CD4-positive, alpha-beta T cell treated with Interleukin-15 for 4 hours (primary cell): ENCODE measurements around the gene ZFAND5.

Experiments used
- DNase-seq: peaks from one replicate; pipeline ENCODE4 v3.0.0-alpha.2; 2020; ENCODE audit warnings: low spot score

The ZFAND5 gene

DNA sequence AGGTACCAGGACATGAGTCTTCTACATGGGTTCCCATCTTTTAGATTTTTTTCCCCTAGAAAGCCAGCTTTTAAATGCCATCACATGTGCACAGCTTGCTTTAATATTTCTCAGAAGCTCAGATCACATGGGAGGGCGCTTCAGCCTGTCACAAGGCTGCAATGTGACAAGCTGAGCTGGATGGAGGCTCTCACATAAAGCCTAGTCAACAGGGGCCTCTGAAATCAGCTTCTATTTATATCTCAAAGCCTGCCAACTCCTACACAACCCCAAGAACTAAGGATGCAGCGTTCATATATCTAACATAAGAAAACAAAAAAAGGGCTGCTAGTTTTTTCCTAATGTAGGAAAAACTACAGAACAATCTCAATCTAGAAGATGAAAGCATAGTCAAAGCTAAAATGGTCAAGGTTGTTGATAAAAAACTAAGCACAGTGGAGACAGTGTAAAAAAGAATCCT, 2.3 kb downstream of the ZFAND5 start:
- DNase-seq, result peak; percentile 61

DNA sequence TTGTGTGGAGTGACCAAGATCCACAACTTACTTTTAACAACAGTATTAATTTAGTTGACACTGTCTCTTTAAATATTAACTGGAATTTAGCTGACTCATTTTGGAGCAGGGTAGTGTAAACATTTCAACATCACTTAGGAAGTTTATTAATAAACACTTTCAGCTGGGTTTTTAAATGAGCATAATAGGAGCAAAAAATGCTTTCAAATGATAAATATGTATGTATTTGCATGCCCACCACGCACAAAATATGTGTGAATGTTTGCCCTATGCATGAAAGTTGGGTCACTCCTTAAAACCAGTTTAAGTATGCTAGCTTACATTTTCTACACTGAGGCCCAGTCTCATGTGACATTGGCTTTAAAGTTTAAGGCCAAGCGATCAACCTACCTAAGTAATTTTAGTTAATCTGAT, 2.9 kb downstream of the ZFAND5 start:
- DNase-seq, result no peak

DNA sequence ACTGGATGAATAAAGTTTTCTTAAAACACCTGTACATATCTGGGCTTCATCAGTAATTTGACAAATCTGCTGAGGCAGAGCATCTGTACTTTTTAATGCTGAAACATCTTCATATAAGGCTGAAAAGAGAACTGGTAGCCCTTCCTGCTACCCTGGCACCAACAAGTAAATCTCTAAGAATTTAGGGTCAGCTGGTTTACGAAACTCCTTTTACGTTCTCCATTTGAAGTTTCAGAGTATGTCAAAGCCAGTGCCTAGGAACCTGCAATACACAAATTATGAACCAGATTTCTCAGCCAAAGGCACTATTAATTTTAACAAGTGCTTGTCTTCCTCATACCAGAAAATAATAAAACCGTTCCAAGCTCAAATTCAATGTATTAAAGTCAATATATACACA, 3.8 kb downstream of the ZFAND5 start:
- no peak for DNase-seq

DNA sequence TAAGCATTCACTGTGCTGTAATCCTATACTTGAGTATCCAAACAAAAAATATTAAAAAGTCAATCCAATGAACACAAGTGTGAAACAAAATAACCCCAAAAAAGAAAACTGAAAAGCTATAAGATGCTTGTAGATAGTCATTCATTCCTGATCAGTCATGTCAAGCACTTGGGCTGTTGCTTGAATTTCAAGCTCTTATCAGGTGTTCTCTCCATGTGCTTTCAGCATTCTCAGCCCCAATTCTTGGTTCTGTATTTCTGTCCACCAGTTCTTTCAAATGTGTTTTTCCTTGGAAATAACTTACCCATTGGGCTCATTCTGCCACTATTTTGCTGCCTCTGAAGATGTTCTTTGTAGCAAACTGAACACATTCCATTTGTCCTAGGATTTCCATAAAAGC, 4.7 kb downstream of the ZFAND5 start:
- DNase-seq, result no peak

DNA sequence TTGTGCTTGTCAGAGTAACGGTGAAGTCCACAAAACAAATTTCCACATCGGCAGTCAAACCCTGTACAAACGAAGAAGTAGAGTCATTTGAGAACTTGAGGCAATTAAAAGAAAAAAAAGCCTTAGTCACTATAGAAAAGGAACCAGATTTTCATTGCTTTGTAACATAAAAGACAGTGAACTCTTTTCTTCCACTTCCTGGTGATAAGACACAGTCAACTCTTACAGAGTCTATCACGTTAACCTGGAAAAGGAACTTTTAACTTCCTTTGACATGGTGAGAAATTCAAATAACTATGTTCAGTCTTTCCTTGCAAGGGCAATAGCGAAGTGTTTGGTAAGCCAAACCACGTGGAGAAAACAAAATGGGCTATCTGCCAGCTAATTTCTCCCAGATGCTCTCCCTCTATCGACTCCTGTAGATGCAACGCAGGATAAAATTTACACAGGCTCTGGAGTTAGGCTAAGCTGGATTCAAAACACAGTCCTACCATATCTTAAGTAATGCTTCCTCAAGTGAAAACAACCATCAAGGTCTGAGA, 8.9 kb downstream of the ZFAND5 start:
- DNase-seq, result no peak

DNA sequence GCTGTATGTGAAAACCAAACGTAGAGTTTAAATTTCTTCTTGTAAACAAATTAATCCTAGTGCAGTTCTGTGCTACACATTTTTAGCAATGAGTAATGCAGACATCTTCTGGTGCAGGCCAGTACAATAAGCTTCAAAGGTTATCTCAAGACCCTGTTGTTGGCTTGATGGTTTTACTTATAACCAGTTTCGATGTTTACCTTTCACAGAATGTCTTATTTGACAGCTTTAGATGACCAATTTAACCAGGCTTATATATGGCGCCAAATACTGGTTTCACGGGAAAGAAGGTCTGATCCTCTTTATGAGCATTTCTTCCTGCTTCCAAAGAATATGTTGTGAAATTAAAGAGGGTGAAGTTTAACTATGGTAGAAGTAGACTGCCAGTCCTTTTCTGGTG, 9.9 kb downstream of the ZFAND5 start:
- DNase-seq, result no peak

DNA sequence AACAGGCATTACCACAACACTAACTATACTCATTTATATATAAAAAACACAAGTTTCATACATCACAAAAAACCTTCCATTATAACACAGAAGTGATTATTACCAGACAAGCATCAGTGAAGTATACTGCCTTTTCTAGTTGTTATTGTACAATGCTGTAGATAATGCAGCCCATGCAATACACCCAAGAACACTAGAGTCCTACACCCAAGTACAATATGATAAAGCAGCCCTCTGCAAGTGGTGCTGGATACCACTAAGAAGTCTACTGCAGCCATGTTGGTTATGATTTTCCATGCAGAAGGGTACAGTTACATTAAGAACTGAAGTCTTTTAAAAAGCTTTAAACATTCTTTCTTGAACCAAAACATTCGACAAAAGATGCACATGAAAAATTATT, 10.3 kb downstream of the ZFAND5 start:
- DNase-seq, result no peak

DNA sequence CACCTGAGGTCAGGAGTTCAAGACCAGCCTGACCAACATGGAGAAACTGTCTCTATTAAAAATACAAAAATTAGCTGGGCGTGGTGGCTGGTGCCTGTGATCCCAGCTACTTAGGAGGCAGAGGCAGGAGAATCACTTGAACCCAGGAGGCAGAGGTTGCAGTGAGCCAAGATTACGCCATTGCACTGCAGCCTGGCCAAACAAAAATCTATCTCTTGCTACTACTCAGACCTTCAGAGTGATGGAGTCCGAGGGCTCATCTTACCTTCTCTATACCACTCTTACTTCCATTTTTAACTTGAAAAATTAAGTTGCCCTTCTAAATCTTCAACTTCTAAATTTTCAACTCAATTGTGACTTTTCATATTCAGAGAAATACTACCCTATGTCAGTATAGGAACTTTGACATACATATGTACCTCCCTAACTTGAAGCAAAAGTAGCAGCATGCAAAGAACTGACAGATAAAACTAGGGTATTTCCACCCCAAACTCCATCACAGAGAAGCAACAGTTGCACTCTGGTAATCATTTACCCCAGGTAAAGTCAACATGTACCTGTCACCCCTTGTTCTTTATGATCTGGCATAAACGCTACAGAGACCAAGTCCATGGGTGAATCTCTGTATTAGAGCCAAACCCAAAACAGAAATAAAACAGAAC, 11.4 kb downstream of the ZFAND5 start:
- no peak for DNase-seq

DNA sequence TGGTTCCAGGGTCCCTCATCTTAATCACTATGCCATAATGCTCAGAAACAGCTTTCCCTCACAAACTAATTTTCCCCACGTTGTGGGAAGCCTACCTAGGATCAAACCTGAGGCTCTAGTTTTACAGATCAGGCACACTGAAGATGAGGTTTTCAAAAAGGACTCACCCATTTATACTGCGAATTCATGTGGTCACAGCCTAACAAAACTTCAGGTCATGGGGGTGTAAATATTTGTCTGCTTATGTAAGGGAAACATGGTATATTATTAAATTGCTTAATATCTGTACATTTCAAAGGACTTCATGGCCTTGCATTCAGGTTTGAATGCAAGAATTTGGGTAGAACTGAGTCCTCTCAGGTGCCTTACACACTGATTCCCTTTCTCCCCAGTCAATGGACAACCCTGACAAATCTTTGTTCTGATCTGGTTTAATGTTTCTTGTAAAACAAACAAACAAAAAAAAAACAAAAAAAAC, 12.1 kb downstream of the ZFAND5 start:
- no peak for DNase-seq

DNA sequence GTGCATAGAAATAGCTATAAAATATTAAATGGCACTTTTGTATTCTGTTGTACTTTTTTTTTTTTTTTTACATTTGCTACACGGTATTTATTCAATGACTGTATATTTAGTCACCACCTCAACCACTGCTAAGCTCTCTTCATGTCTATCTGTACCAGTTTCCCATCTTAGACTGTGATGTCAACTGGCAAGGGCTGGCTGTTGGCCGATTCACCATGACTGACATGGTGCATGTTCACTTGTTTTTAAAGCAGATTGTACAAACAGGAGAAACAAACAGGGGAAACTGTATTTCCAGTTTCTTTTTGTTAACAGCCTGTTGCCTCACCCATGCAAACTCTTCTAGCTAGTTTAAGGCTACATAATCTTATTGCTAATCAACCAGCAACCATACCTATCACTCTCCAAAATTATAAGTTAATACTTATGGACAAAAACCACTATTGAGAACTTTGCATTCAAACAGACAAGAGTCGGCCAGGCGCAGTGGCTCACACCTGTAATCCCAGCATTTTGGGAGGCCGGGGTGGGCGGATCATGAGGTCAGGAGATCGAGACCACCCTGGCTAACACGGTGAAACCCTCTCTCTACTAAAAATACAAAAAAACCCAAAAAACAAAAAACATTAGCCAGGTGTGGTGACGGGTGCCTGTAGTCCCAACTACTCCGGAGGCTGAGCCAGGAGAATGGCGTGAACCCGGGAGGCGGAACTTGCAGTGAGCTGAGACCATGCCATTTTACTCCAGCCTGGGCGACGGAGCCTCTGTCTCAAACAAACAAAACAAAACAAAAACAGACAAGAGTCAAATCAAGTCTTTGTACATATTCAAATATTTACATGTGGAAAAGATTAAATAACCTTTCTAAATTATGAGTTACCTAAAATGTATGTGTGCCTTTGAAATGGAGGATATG, 13.2 kb downstream of the ZFAND5 start:
- no peak for DNase-seq

DNA sequence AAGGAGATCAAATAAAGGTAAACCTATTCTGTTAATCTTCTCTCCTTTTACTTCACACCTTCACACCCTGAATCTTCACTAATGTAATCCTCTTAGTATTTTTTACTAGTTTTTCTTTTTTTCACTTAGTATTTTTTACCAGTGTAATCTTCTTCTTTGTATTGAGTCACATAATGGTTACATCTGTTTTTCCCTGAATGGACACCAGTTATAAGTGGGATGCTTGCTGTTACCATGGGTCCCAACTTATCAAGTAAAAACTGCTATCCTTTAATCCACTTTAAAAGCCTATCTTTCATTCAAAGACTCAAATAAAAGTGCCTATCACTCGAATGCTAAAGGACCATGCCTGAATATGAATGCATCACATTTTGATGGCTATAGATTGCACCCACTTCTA, 15.1 kb downstream of the ZFAND5 start:
- no peak for DNase-seq

DNA sequence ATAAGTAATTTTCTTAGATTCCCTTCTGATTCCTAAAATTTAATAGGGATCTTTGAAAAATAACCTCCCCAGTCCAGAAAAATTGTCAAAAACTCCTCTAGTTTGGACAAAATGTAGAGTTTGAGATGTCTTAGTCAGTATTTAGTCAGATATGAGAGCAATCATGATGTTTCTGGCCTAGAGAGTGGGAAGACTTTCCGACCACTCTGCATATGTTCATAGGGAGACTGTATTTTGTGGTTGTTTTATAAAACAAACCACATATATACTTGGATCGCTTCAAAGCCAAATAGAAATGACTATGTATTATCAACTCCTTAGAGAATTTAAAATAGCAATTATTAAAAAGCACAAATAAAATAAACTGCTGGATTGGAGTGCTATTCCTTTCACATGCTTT, 15.8 kb downstream of the ZFAND5 start:
- DNase-seq, result no peak

DNA sequence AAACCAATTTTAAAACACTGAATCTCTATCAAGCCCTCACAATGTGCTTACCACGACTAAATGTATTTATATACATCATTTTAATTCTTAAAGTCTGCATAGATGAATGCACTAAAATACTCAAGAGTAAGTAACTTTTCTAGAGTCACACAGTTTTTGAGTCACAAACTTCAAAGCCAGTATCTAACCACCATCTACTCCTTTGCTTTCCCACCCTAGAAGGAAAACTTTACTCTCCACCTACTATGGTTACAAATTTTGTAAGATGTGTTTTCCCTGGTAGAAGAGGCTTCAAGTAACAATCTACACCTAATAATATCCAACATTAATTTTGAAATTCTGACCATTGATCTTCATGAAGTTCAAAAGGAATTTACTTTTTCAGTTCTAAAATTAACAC, 18.7 kb downstream of the ZFAND5 start:
- DNase-seq, result no peak

DNA sequence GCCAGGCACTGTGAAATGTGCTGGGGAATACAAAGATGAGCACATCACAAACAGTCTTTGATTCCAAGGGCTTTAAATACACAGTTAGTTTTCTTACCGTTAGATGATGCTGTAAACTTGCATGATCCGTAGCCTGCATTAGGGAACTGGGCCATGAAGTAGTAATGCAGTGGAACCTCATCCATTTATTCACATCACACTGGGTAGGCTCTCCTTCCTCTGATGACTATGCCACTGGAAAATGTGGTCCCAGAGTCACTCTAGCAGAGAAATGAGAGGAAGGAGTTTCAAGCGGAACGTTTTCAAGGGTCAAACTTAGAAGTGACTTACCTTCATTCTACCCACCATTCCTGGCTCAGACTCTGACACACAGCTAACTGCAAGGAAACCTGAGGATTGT, 26.4 kb downstream of the ZFAND5 start:
- no peak for DNase-seq

DNA sequence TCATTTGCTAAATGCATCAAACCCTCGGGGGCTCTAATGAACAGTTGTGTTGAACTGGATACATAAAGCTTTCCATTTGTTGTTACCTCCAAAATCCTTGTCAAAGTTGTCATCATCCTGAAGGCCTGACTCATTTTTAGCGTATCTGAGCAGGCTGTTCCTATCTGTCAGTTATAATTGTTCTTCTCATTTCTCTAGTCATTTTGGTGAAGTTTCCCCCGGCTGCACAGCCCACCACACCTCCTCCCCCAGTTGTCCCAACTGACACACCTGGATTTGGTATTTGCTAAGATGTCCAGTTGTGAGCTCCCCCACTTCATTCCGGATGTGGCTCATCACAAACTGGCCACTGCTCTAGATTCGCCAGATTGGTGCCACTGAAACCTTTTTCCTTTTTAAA, 27.7 kb downstream of the ZFAND5 start:
- DNase-seq, result no peak

DNA sequence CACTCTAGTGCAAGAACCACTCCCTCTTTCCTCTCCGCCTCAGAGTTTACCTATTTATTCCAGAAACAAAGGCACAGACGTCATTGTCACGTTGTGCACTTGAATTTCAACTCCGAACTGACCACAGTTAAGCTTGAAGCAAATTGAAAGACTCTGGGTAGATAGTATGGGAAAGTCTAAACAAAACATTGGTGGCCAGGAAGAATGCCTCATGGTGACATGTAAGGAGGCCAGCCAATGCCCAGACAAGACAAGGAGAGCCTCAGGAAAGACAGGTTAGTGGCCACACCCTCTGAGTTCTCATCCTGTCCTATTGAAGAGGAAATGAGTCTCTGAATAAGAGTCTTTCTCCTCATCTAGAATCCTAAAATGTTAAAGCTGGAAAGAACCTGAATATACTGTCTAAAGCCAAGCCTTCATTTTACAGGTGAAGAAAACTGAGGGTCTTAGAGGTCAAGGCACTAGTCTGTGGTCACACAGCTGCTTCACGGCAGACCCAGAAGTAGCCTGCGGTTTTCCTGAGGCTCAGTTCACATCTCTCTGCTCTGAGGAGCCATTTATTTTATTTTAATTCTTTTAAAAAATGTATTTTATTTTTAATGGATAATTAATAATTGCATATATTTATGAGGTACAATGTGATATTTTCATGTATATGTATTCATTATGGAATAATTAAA, 30.2 kb downstream of the ZFAND5 start:
- no peak for DNase-seq

DNA sequence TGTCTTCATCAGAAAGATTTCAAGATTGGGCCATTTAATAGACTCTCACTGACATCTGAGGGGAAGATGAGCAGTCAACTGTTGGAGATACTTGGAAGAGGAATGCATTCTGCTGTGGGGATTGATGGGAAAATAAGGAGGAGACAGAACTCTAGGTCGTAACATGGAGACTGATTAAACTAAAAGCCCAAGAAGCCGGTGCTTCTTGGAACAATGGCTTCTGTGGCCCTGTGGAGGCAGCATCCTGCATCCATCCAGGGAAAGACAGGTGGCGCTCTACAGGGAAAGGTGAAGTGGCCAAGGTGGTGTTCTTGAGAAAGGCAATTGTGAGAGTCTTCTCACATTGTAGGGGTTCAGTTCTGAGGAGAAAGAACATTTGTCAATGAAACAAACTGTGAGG, 31.3 kb downstream of the ZFAND5 start:
- DNase-seq, result no peak

DNA sequence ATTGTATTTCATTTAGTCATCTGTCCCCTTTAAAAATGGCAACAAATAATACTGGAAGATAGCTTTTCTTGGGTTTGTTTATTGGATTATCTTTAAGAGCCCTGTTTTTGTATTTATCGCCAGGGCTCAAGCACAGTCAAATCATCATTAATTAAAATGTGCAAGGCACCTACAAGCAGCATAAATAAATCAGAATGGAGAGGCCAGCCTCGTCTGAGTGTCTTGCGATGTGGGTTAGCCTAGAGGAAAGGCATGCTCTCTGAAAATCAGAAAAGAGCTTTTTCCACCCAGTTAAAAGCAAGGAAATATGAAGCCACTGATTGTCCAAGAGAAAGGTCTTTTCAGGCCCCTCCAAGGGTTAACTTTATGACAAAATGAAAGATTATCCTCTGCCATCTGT, 31.8 kb downstream of the ZFAND5 start:
- no peak for DNase-seq

DNA sequence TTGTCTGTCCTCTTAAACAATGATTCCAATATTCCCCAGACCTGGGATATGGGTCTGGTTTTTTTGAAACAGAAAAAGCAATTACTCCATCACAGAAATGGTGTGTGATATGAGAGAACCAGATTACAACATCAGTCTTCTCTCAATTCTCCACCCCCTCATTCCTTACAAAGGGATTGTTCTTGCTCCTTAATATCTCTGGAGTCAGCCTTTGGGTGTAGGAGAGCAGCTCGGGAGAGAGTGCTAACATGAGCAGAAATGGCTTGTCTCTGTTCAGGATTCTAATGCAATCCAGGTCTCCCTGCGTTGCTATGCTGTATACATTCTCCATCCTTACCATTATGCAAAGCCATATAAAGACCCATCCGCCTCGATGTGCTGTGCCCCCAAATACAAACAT, 32.7 kb downstream of the ZFAND5 start:
- no peak for DNase-seq

DNA sequence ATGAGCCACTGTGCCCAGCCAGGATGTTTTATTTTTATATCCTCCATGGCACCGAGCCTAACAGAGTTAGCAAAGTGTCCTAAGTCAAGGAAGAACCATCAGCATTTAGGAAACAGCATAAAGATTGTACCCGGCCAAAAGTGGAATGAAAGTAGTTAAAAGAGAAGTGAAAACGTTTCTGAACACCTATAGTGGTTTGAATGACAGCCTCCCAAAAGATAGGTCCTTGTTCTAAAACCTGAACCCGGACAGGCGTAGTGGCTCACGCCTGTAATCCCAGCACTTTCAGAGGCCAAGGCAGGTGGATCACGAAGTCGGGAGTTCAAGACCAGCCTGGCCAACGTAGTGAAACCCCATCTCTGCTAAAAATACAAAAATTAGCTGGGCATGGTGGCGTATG, 37.4 kb downstream of the ZFAND5 start:
- no peak for DNase-seq

DNA sequence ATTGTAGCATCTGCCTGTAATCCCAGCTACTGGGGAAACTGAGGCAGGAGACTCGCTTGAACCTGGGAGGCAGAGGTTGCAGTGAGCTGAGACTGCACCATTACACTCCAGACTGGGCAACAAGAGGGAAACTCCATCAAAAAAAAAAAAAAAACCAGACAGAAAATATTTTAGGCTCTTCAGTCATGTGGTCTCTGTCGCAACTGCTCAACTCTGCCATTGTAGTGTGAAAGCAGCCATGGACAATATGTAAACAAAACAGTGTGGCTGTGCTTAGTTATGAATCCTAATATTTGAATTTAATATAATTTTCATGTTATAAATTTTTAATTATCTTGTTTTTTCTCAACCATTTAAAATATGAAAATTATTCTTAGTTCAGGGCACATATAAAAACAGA, 38.4 kb downstream of the ZFAND5 start:
- DNase-seq, result no peak

DNA sequence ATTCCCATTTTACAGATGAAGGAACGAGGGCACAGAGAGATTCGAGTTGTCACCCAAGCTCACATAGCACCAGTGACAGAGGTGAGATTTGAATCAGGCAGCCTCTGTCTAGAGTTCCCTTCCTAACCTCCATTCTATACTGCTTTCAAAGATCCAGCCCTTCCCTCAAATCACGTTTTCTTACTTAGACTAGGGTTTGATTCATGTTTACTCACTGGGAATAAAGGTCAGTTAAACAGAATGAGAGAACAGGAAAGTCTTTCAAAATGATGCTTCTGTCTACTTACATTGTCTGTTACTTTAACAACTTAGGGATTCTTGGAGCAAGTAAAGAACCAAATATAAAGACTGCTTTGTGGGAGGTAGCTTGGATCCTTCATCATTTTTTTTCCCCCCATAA, 40.0 kb downstream of the ZFAND5 start:
- no peak for DNase-seq

DNA sequence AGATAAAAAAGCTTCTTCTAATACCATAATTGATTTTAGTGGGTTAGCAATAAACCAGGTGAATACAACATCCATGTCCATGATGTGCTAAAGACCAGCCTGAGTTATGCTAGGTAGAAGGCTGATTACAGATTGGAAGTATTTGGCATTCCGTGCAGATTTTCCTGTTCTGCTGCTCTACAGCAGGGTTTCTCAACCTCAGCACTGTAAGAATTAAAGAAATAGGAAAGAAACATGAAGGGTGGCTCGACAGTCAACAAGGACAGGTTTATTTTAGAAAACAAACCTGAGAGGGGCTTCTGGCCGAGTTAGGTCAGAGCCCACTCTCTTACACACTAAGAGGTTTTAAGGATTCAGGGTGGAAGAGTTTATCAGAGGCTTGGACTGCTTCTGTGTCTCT, 42.3 kb downstream of the ZFAND5 start:
- DNase-seq, result no peak
